ENCODE data around the gene IGF2.

Gene IGF2

DNA sequence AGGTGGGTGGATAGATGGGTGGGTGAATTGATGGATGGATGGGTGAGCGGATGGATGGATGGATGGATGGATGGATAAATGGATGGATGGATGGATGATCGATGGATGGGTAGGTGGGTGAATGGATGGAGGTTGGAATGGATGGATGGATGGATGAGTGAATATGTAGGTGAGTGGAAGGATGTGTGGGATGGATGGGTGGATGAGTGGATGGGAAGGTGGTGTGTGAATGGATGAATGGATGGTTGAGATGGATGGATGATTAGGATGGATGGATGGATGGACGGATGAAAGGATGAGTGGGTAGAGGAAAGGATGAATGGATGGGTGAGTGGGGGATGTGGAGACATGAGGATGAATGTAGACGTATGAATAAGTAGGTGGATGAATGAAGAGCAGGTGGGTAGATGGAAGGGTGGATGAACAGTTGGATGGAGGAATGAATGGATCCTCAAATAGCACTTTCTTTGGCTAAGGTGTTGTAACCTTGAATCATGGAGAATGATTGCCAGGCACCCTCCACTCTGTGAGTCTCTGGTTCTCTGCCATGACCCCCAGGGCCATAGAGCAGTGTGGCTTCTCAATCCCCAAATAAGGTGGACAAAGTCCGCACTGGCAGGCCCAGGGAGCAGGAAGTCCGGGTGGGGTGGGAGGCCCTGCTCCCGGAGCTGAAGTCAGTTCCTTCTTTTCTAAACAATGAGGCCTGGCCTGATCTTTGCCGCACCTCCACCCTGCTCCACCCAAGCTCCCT lies 36.9 kb downstream of the IGF2 start:
- DNase-seq = no peak

DNA sequence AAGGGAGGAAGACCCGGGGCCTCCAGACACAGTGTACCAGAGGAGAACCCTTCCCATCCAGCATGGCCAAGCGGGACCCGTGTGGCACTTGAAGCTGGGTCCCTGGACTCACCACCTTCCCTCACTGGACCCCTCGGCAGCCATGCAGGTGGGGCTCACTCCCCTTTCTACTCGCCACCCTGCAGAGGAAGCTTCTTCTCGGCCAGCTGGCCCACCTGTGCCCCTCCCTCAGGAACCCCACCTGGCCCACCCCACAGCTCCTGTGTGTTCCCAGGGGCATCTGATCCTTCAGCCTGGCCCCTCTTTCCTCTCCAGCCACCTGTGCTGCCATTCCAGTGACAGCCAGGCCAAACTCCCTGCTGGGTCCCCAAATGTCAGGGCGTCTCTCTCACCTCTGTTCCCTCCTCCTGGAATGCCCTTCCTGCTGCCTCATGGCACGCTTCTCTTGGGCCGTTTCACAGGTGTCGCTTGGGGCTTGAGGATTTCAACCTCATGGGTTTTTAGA lies 38.0 kb downstream of the IGF2 start:
- DNase-seq = no peak

DNA sequence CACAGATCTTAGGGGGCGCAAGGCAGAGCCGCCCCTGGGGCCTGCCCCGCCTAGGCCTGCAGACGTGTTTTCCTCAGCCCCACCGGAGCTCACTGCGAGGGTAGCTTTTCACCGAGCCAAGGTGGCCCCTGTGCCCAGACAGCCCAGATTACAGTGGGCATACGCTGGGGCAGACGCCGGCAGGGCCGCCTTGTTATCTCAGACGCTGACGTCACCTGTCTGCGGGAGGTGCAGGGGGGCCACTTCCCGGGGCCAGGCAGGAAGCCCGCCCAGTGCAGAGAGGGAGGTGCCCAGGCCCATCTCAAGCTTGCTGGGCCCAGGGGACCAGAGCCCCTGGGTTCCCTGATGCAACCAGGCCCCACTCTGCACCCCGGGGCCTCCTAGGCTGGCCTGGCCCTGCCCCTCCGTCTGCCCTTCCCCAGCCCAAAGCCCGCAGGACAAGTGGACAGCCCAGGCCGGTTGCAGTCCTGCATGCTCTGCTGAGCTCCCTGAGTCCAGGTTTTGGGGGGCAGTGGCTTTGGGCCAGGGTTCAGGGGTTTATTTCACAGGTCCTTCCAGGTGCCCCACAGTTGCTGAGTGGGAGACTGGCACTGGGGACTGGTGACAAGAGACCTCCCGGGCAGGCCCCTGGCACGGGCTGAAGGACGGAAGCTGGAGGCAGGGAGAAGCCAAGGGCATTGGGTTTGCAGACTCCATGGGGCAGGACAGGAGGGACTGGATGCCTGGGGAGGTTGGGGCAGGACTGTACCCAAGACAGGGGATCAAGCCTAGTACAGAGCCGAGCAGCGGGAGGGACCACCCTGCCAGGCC lies 38.6 kb downstream of the IGF2 start:
- peak; percentile 47 for DNase-seq

DNA sequence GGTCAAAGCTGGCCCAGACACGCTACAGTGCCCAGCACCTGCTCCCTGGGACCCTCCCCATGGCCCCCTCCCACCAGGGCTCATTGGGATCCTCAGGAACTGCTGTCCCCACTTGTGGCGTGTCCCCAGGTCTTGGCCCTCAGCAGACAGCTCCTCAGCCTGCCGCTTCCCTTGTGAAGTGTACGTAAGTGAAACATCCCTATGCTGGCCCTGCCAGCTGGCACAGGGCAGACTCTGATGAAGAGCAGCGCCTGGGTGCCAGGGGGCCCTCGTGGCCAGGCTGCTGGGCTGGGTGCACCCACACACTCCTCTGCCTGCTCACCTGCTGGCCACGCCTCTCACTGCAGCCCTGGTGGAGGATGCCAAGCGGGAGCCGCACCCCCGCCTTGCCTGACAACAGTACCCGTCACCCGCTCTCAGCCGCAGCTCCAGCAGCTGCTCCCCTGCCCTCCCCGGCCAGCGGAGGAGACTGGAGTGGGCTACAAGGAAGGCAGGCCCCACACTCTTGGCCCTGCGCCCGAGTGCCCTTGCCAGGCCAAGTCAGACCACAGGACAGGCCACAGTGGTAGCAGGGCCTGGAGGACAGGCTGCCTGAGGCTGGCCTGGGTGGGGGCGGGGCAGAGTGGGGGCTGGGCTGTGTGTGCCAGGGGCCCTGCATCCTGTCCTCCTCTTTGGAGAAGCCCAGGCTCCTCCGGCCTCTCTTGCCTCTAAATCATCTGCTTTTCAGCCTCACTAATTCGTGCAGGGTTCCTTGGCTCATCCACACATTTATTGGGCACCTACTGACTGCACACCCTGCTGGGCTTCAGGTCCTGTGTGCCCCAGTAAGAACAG lies 39.5 kb downstream of the IGF2 start:
- DNase-seq = peak; percentile 16

DNA sequence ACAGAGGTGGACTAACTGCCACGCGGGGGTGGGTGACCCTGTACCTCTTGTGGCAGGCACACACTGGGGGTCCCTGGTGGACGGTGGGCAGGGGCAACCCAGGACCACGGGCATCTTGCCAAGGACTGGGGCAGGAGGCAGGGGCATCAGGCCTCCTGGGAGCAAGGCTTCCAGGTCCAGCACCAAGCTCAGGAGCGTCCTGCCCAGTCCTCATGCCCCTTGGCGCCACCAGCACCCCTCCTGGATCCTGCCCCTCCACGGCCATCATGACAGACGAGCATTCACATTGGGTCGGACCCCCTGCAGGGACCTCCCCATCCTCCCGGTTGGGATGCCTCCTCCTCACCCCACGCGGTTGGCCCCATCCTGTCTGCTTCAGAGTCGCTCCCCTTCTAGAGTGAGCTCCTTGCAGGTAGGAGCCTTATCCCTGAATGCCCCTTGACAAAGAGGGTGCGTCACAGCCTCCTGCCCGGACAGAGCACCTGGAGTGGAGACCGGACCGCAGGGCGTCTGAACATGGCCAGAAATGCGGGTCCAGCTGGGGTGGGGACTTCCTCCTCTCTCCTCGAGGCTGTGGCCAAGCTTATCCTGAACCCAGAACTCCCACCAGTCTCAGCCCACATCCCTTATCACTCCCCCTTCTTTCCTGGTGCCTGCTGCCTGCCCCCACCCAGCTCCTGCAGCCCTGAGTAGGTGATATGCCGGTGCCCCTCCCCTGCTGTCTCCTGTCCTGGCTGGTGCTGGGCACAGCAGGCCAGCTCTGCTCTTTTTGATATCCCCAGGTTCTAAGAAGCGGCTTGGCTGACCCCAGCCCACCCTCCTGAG lies 40.3 kb downstream of the IGF2 start:
- no peak for DNase-seq

DNA sequence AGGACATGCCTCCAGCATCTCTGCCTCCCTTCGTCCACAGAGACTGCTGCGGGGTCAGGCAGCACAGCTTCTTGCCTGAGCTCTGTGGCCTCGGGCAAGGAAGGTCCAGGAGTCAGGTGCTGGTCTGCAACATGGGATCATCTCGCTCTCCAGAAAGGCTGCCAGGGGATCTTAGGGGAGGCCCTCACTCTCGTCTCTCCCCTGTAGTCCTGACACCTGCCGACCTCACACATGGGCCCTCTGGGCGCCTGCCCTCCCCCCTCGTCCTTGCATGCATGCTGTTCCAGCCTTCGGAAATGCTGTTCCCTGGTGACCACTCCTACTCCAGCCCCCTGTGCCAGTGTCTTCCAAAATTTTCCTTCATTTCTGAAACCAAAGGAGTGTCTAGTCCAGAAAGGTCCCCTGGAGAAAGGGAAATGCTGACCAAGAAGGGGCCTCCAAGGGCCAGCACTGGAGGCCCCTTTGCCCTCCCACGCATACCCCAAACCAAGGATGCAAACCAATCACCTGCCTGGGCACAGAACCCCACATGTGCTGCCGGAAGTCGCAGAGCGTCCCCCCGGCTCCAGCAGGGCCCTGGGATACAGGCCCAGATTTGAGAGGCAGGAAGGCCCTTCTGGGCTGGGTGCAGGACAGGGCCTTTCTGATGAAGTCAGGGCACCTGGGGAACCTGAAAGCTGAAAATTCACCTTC lies 41.0 kb downstream of the IGF2 start:
- no peak for DNase-seq

DNA sequence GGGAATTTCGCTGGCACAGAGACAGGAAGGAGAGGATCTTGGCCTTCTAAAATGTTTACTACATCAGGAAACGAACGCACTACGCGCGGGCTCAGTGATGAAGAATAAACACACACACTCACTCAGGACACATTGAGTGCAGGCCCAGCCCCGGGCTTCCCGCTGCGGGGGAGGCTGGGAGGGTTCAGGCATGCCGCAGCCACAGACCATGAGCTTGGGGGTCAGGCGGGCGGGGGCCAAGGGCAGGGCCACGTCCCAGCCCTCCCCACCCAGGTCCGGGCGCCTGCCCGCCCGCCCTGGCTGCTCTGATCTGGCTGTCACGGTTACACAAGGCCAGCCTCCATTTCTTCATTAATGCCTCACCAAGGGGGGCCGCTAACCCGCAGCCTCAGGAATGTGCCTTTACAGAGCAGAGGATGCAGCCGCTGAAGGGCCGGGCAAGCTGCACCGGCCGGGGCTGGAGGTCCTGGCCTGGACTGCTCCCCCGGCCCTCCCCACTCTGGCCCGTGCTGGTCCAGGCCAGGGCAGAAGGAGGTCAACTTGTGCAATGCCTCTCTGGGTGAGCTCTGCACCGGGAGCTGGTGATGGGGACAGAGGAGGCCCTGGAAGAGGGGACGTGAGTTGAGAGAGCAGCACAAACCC lies 41.7 kb downstream of the IGF2 start:
- peak; percentile 15 for DNase-seq

DNA sequence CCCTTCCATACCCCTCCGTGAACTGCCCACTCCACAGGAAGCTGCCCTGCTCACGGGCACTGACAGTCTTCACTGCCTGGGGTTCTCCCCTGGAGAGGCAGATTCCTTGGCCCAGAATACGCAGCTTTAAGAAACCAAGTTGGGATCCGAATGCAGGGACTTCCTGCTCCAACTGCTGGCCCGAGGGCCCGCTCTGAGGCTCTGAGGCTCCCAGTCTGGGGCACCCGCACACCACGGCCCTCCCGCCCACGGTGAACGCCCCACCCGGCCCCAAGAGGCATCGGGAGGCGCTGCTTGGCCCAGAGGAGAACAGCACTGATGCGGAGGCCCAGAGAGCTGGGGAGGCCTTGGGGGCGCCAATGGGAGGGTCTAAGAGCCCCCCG lies 42.3 kb downstream of the IGF2 start:
- peak; percentile 7 for DNase-seq

DNA sequence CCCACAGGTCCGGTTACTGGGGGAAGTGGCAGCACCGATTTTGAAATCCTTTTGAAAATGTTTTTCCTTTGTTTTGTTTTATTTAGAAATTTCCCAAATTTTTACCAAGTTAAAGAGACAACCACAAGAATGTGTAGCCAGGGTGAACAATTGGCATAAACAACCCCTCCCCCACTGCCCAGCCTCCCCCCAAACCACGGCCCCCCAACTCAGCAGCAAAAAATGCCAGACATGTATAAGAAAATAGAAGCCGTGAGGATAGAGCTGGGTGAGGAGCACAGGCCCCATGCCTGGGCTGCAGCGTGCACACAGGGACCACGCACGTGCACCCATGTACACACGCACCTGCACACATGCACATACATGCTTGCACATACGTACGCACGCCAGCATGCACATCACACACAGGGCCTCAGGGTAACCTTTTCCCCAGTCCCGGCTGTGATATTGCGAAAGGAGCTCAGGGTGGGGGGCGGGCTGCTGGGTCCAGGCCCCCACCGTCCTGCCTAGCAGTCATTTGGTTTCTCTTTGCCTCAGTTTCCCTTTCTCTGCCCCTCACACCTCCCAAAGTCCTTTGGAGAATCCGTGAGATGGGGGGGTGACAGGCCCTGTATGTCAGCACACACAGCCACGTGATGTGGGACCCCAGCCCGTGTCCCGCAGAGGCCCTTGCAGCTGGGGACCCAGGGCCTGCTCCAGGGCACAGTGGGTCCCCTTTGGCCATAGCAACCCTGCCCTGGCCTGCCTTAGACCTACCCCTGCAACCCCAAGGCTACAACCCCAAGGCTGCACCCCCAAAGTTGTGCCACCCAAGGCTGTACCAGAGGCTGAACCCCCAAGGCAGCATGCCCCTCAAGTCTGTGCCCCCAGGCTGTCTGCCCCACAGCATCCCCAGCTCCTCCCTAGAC lies 42.9 kb downstream of the IGF2 start:
- peak; percentile 6 for DNase-seq

DNA sequence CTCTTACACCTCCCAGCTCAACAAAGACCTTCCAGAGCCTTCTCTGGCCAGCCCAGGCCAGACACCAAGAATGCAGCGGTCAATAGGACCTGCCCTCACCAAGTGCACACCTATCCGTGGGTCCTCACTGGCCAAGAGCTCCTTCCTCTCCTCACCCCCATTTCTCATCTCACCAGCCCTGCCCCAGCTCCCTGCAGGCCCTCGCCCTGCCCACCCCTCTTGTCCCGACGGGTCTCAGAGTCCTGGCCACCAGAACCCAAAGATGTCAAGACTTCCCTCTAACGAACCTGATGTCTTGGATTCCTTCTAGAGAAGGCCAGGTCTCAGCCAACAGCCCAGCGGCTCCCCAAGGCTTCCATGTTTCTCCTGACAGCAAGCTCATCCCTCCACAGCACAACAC lies 43.6 kb downstream of the IGF2 start:
- peak; percentile 12 for DNase-seq

DNA sequence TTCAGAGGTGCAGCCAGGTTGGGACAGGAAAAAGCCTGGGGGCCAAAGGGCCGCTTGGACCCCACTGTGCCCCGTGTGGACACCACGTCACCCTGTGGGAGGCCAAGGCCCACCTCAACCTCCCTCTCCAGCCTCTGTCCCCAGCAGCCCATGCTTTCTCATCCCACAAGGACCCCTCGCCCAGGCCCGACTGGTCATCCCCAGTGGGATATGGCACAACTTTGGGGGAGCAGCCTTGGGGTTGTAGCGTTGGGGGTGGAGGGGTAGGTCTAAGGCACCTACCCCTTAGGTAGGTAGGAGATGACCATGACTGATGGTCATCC lies 44.0 kb downstream of the IGF2 start:
- DNase-seq = peak; percentile 9

DNA sequence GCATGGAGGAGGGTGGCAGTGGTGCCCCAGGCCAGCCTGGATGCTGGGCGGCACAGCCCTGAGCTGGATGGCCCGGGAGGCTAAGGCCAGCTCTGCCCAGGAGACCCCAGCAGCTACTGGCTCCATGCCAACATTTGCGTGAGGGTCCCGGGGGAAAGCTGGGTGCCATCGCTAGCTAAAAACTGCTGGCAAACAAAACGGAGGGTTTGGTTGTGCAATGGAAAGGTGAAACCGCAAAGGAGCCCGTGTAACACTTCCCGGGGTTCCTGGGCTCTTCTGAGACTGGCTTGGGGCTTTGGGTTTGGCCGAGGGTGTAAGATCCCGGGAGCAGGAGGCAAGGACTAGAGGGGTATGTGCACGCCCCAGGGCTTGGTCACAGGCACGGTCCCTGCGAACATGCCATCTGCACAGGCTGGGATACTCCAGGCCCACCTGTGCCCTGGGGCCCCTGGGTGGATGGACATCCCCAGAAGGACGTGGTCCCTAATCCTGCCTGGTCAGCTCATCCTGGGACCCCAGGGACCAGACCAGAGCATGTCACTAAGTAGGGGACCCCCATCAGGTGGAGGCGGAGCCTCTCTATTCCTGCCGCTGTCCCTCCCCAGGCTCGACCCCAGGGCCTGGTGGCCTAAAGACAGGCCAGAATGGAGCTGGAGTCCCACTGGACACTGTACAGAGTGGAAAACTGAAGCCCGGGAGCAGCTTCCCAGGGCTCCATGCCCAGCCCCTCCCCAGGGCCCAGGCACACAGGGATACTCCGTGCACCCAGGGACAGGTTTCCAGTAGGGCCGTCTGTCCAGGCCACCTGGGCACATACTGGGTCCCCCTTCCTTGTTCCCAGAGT lies 44.6 kb downstream of the IGF2 start:
- peak; percentile 15 for DNase-seq

DNA sequence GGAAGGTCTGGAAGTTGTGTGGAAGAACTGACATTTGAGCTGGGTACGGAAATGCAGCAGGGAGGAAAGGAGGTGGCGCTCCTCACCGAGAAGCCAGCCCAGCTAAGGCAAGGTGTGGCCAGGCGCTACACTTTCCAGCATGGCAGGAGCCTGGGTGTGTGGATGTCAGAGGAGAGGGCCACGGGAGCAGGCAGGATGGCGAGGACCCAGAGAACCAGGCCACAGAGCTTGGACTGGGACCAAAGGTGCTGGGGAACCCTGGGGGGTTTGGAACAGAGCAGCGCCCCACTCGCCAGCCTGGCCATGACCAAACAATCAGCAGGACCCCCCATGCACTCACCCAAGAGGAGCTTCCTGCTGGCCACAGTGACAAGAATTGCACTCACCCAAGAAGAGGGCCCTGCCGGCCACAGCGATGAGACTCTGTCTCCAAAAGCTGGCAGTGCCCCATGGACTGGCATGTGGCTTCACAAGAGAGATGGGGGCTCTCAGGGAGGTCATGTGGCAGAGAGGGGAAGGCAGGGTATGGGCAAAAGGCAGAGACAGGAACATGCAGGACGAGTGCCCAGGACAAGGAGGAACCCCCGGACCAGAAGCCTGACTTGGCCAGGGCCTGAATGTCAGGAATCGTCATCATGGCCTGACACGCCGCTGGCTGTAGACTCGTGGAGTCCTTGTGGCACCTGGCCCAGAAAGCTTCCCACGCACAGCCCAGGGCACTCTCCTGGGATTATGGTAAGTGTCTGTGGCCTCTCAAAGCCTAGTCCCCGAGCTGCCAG lies 45.4 kb downstream of the IGF2 start:
- no peak for DNase-seq

DNA sequence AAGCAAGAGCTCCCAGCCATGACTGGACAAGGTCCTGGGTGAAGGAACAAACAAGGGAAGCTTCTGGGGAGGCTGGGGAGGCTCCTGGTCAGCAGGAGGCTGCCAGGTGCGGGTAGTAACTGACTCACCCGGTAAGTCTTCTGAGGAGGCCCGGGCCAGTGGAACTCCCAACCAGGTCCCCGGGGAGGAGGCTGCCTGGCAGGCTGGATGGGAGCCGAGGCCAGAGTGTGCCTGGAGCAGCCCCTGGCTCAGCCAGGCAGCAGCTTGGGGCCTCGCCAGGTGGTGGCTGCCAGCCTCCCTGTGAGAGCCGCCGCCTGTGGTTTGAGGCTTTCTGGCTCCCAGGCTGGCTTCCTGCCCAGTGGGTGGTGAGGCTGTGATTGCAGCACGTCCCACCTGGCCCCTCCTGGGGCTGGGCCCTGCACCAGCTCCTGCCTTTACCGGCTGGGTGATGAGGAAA lies 46.2 kb downstream of the IGF2 start:
- DNase-seq = peak; percentile 40

DNA sequence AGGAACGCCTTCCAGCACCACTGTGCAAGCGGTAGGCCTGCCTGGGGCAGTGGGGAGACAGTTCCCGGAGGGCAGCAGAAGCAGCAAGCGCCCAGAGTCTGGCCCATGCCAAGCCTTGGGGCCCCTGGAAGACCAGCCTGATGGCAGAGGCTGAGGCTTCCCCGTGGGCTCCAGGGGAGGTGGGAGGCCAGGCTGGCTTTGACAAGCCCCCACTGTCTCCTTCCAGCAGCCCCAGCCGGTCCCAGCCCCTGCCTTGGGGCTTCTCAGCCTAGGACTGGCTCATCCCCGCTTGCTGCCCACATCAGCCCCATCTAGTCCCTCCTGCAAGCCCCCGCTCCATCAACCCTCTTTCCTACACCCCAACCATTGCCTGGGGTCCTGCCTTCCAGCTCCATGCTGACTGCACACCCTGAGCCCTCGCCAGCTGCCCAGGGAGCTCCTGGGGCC lies 46.7 kb downstream of the IGF2 start:
- DNase-seq = no peak

DNA sequence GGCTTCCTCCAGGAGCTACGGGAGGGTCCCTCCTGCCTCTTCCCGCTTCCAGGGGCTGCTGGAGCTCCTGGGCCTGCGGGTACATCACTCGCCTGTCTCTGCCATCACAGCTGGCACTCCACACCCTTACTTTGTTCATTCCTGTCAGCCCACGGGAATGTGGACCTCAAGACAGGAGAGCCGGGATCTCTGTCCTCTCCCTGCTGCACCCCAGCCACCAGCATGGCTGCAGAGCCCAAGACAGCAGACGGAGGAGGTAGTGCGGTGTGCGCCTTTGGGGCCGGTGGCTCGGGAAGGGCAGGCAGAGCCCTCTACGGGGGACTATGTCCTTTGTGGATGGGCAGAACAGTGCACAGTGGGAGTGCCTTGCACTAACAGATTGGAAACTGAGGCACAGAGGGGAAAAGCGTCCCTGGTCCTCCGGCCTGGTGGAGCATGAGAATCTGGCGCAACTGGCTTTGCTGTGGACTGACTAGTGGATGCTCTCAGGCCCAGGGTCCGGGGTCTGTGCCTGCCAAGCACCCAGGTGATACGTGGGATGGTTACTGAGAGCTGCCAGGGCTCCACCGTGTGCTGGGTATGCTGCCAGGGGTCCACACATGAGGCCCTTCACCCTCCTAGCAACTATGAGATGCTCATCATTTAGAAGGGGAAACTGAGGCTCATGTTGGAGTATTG lies 47.3 kb downstream of the IGF2 start:
- DNase-seq = no peak

DNA sequence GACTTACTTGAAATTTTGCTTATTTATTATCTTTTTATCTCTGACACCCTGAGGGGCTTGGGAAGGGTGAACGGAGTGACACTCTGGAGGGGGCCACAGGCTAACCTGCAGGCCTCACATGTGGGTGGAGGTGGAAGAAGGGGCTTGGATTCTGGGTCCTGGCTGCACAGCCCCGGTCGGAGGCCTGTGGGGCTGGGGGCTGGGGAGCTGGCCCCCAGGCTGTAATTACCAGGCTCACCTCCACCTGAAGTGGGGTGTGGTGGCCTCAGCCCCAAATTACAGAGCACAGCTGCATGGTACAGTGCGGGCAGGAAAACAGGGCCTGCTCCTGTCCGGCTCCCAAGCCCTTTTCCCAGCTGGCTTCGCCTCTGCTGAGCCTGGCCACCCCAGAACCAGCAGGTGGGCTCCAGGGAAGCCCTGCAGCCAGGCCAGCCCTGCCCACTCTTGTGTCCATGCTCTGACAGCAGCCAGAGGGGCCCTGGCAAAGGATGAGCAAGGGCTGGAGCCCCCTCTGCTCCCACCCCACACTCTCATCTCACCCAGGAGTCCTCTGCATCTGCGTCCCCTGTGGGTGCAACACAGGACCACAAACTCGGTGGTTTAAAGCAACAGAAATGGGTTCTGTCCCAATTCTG lies 48.0 kb downstream of the IGF2 start:
- DNase-seq = no peak
